Smooth muscle cell of the coronary artery (primary cell): Measurements from ENCODE around the gene POLR1H. TPM values are rescaled to one million over a fixed set of nuclear protein-coding genes. Genes with fewer than 3 reads are reported as not detected.

Experiments
- total RNA-seq: library from RNA; depleted of rRNA; stranded (reverse); fragments of >200 nt; gene quantifications from 2 replicates; pipeline ENCODE4 v1.2.3, GENCODE V29; 2014; ENCODE audit warnings: low replicate concordance

The POLR1H gene
- total RNA-seq = 40.8 and 52.0 TPM in 2 replicates

DNA sequence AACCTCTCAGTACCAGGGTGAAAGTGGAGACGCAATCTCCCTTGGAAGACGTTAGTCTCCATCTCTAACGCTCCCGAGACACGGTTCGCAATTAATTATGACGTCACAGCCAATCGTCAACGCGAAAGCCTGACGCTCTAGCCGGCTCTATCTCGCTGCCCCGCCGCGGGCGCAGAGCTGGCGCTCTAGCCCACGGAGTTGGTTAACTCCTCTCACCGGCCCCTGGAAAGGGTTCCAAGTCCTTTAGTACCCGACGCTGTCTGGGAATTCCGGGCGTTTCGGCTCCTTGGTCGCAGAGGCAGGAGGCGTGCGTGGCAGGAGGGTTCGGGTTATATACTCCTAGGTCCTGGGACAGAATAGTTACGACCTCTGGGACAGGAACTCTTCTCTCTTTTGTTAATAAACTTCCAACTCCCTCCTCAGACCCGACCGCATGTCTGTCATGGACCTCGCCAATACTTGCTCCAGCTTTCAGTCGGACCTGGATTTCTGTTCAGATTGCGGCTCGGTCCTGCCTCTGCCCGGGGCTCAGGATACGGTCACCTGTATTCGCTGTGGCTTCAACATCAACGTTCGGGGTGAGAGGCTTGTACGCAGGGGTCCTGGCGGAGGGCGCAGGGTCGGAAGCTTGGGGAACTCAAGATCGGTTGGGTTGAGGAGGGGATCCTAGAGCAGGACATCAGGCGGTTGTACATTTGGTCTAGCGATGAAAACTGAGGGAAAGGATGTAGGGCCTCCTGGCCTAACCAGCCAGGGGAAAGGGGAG lies at the start of gene POLR1H:
Gene POLR1H, plus strand, starts transcription at position 174 of the 766 bp plus-strand sequence. Its CDS starts 260 bp downstream, at position 434.

GRCh38 chr6:30066577-30067459 lies 5.8 kb downstream of the POLR1H start, which contains the start of gene PPP1R11:
Gene PPP1R11 (plus strand): TSS chr6:30067198. CDS start chr6:30067411, 213 bp downstream.

GRCh38 chr6:30075094-30075789 lies 14.2 kb downstream of the POLR1H start, which contains the start of gene RNF39:
Gene RNF39 (minus strand): TSS chr6:30075769. CDS start chr6:30075585, 184 bp downstream.

DNA sequence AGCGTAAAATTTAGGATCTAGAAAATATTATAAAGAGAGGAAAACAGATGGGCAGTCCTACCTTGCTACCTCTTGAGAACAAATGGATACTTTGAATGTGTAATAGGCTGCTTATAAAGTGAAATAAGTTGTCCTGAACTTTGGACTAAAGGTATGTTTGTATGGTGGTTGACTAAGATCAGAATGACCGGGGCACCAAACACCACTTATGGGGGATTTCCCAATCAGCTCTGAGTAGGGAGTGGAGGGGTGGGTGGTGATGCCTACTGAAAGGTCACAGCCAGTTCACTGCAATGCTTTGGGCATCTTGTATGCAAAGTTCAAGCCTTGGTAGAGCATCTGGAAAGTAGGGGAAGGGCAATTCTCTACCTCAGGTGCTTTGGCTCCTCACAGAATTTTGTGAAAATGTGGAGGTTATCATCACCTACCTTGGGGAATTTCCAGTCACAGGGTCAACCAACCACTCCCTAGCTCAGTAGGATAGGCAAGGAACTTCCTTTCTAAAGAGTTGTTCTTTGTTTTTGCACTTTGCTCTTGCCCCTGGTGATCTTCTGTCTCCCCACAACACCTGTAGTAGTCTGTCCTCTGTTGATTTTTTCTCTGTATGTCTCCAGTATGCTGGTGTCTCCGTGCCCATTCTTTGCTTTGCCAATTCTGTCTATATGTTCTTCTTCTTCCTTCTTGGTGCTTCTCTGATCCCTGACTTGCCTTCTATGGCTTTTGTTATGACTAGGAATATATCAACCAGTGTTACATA lies 52.1 kb downstream of the POLR1H start, which contains the start of gene TRIM31:
Gene TRIM31, minus strand, starts transcription at position 88 of the 757 bp plus-strand sequence. CDS start 285 bp downstream, outside the sequence.

Other genes with a start within 250 kb of the POLR1H start
- 0.35 TPM in 1 of 2 replicates, not detected in the other for gene HLA-G, start 233.4 kb upstream of the POLR1H start, total RNA-seq
- 455 and 497 TPM in 2 replicates for gene HLA-A, start 118.7 kb upstream of the POLR1H start, total RNA-seq
- gene PPP1R11, start 5.9 kb downstream of the POLR1H start, total RNA-seq = 8.3 and 14.4 TPM in 2 replicates
- not detected in 2 replicates for gene RNF39, start 14.5 kb downstream of the POLR1H start, total RNA-seq
- gene TRIM31, start 51.8 kb downstream of the POLR1H start, total RNA-seq = 0.12 TPM in 1 of 2 replicates, not detected in the other
- gene TRIM40, start 74.9 kb downstream of the POLR1H start, total RNA-seq = under 0.01 TPM in 1 of 2 replicates, not detected in the other
- not detected in 2 replicates for gene TRIM10, start 99.9 kb downstream of the POLR1H start, total RNA-seq
- gene TRIM15, start 102.3 kb downstream of the POLR1H start, total RNA-seq = not detected in 2 replicates
- 18.6 and 21.9 TPM in 2 replicates for gene TRIM26, start 152.1 kb downstream of the POLR1H start, total RNA-seq